Measurements from ENCODE around the gene EXPH5.
"Not testable (repeated sequence)": the region's sequence is repeated elsewhere in the genome, so short reads cannot be mapped to it uniquely, and the experiment has no call there.

Gene EXPH5

GRCh38 chr11:108593214-108593922 lies at the start of gene EXPH5:
Gene EXPH5, minus strand, starts transcription at chr11:108593768. Its CDS starts 232 bp downstream, at chr11:108593536.
- peak; percentile 86 for DNase-seq

GRCh38 chr11:108641752-108642151 lies 48.2 kb upstream of the EXPH5 start:
- not testable (repeated sequence) for DNase-seq

GRCh38 chr11:108639146-108639545 lies 45.6 kb upstream of the EXPH5 start:
- no peak for DNase-seq

- DNase-seq = no peak
Measured at GRCh38 chr11:108636222-108636621, 42.7 kb upstream of the EXPH5 start.

GRCh38 chr11:108635106-108635505 lies 41.5 kb upstream of the EXPH5 start:
- no peak for DNase-seq

GRCh38 chr11:108632041-108632704 lies 38.6 kb upstream of the EXPH5 start:
- DNase-seq = no peak

GRCh38 chr11:108629274-108629673 lies 35.7 kb upstream of the EXPH5 start:
- no peak for DNase-seq

- DNase-seq = no peak
Measured at GRCh38 chr11:108628812-108629211, 35.2 kb upstream of the EXPH5 start.

GRCh38 chr11:108628326-108628725 lies 34.8 kb upstream of the EXPH5 start:
- DNase-seq = no peak

GRCh38 chr11:108624196-108624925 lies 30.8 kb upstream of the EXPH5 start:
- DNase-seq = no peak

- DNase-seq = no peak
Measured at GRCh38 chr11:108622341-108622740, 28.8 kb upstream of the EXPH5 start.

GRCh38 chr11:108620958-108621772 lies 27.6 kb upstream of the EXPH5 start:
- DNase-seq = no peak

GRCh38 chr11:108618529-108618928 lies 25.0 kb upstream of the EXPH5 start:
- DNase-seq = no peak

- no peak for DNase-seq
Measured at GRCh38 chr11:108617055-108617454, 23.5 kb upstream of the EXPH5 start.

- DNase-seq = no peak
Measured at GRCh38 chr11:108616549-108616948, 23.0 kb upstream of the EXPH5 start.

- no peak for DNase-seq
Measured at GRCh38 chr11:108614086-108614485, 20.5 kb upstream of the EXPH5 start.

GRCh38 chr11:108609682-108610081 lies 16.1 kb upstream of the EXPH5 start:
- no peak for DNase-seq

GRCh38 chr11:108608548-108608947 lies 15.0 kb upstream of the EXPH5 start:
- DNase-seq = no peak

GRCh38 chr11:108606495-108607160 lies 13.1 kb upstream of the EXPH5 start:
- no peak for DNase-seq

GRCh38 chr11:108606070-108606469 lies 12.5 kb upstream of the EXPH5 start:
- no peak for DNase-seq

GRCh38 chr11:108602818-108603217 lies 9.2 kb upstream of the EXPH5 start:
- DNase-seq = not testable (repeated sequence)

- no peak for DNase-seq
Measured at GRCh38 chr11:108601150-108601549, 7.6 kb upstream of the EXPH5 start.

Data from NCI-H1092 (cell line).